Colonic mucosa (tissue), 4 donors: ENCODE measurements around the gene TECPR2. TPM values are rescaled to one million over a fixed set of nuclear protein-coding genes. Genes with fewer than 3 reads are reported as not detected.
"Not testable (repeated sequence)": the region's sequence is repeated elsewhere in the genome, so short reads cannot be mapped to it uniquely, and the experiment has no call there.

Source experiments
- DNase-seq: peaks from one replicate; pipeline ENCODE4 v3.0.0-alpha.2; 2020
- H3K27ac ChIP-seq: fragments of 200-600 bp; one replicate; pipeline ENCODE4 v1.8.0; 2021
- H3K27me3 ChIP-seq: fragments of 200-600 bp; one replicate; pipeline ENCODE4 v1.8.0; 2021
- H3K36me3 ChIP-seq: fragments of 200-600 bp; one replicate; pipeline ENCODE4 v1.8.0; 2021
- H3K4me1 ChIP-seq: fragments of 200-600 bp; one replicate; pipeline ENCODE4 v1.8.0; 2021; ENCODE audit warnings: mild to moderate bottlenecking
- H3K4me3 ChIP-seq: fragments of 200-600 bp; one replicate; pipeline ENCODE4 v1.8.0; 2021
- H3K9ac ChIP-seq, 2 donors: one replicate each; pipeline ENCODE4 v1.7.0; 2013; ENCODE audit warnings: control low read depth in 2 of 2, low read depth in 2 of 2, low read length in 2 of 2
- H3K9me3 ChIP-seq: fragments of 200-600 bp; one replicate; pipeline ENCODE4 v1.8.0; 2021
- intact Hi-C: fragments of 100-400 bp; cut with DNase I; formaldehyde crosslinking; loops from one replicate; pipeline ENCODE4 v1.14.1; 2022
- total RNA-seq, 2 donors: library from RNA; stranded (reverse); fragmentation: NEBNext Ultra II Directional in 1 of 2; extraction: Animal tissue kit (Norgen Biotek cat#: 25700) in 1 of 2; gene quantifications; one replicate each; pipeline ENCODE4 v1.2.1, GENCODE V29; 2021
- TF ChIP-seq, protein P1 (sequence below): fragments of 200-600 bp; IDR thresholded peaks from one replicate; pipeline ENCODE4 v1.8.0; 2022; ENCODE audit warnings: antibody characterized with exemption, mild to moderate bottlenecking
- donor health status: healthy.
- donor health status: DM: no; HTN: no; CAD: no.
- donor health status: DM: no; HTN: no; CAD: no.

Gene TECPR2
- total RNA-seq, 2 donors from 2014 or later: 16.5 to 18.2 TPM

DNA sequence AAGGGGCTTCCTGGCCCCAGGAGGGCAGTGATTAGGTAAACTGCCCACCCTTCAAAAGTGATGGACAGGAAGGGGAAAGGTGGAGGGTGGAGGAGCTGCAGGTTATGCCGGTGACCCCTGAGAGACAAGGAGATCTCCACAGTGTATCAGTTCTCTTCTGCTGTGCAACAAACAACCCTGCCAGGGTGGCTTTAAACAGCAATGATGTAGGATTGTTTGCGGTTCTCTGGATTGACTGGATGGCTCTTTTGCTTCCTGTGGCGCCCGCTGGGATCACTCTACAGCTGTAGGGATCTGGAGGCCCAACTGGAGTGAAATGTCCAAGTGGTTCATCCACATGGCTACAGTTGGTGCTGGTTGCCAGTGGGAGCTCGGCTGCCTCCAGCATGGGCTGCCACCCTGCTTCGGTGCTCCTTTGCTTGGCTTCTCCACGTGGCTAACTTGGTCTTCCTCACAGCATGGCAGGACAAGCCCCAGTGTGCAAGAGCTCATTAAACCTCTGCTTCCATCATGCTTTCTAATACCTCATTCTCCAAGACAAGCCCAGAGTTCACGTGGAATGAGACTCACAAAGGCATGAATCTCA lies 155.4 kb downstream of the TECPR2 start:
- Histone ChIP-seq H3K9me3 (no peaks in the 10 kb centered on the region), H3K36me3 (no peaks in the 10 kb centered on the region), H3K4me1 (no peaks in the 10 kb centered on the region), H3K9ac (peak overlapping the region in 1 of 2 donors; percentile 78), H3K27me3 (no peaks in the 10 kb centered on the region), H3K4me3 (no peak overlapping the region), H3K27ac (no peak overlapping the region)
- intact Hi-C loops: no loop called here
- TF ChIP-seq, protein P1, sequence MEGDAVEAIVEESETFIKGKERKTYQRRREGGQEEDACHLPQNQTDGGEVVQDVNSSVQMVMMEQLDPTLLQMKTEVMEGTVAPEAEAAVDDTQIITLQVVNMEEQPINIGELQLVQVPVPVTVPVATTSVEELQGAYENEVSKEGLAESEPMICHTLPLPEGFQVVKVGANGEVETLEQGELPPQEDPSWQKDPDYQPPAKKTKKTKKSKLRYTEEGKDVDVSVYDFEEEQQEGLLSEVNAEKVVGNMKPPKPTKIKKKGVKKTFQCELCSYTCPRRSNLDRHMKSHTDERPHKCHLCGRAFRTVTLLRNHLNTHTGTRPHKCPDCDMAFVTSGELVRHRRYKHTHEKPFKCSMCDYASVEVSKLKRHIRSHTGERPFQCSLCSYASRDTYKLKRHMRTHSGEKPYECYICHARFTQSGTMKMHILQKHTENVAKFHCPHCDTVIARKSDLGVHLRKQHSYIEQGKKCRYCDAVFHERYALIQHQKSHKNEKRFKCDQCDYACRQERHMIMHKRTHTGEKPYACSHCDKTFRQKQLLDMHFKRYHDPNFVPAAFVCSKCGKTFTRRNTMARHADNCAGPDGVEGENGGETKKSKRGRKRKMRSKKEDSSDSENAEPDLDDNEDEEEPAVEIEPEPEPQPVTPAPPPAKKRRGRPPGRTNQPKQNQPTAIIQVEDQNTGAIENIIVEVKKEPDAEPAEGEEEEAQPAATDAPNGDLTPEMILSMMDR: no peak
- no peak for DNase-seq

DNA sequence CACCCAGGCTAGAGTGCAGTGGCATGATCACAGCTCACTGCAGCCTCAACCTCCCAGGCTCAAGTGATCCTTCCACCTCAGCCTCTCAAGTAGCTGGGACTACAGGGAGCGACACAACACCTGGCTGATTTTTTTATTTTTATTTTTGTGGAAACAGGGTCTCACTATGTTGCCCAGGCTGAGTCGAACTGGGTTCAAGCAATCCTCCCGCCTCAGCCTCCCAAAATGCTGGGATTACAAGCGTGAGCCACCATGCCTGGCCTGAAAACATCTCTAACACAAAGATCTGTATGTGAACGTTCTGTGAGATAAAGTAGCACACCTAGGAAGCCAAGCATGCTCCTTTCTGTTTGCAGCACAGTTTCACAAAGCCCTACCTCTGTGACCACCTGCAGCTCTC lies 157.0 kb downstream of the TECPR2 start:
- intact Hi-C loops: loop anchor here (10.0 kb wide), 1 partner anchor 165 kb away; no protein-coding TSS in a partner anchor
- not testable (repeated sequence) for DNase-seq, H3K27me3 ChIP-seq, H3K9me3 ChIP-seq, H3K36me3 ChIP-seq, H3K4me1 ChIP-seq, H3K27ac ChIP-seq, H3K9ac ChIP-seq, H3K4me3 ChIP-seq

DNA sequence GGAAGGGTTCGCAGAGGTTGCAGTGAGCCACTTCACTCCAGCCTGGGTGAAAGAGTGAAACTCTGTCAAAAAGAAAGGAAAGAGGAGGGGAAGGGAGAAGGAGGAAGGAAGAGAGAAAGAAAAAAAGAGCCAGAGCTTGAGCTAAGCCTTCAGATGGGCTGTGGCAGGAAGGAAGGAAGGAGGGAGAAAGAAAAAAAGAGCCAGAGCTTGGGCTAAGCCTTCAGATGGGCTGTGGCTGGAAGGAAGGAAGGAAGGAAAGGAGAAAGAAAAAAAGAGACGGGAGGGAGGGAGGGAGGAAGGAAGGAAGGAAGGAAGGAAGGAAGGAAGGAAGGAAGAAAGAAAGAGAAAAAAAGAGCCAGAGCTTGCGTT lies 160.4 kb downstream of the TECPR2 start:
- H3K36me3 ChIP-seq: no peaks in the 10 kb centered on the region
- peak overlapping the region; percentile 60 to 95 for H3K9ac ChIP-seq
- H3K27ac ChIP-seq: peak overlapping the region; percentile 85
- H3K4me3 ChIP-seq: no peak overlapping the region
- no peak for DNase-seq
- H3K9me3 ChIP-seq: no peaks in the 10 kb centered on the region
- intact Hi-C loops: loop anchor here (10.0 kb wide), 1 partner anchor 162 kb away; no protein-coding TSS in a partner anchor
- H3K4me1 ChIP-seq: peaks cover 13% of the 10 kb centered on the region
- TF ChIP-seq, protein P1: no peak
- no peaks in the 10 kb centered on the region for H3K27me3 ChIP-seq

- Histone ChIP-seq H3K9me3 (no peaks in the 10 kb centered on the region), H3K9ac (peak overlapping the region; percentile 60 to 95), H3K27me3 (no peaks in the 10 kb centered on the region), H3K4me3 (peak overlapping the region; percentile 33), H3K36me3 (no peaks in the 10 kb centered on the region), H3K27ac (peak overlapping the region; percentile 85), H3K4me1 (peaks cover 13% of the 10 kb centered on the region)
- peak; percentile 84 for DNase-seq
- intact Hi-C loops: loop anchor here (10.0 kb wide), 1 partner anchor 161 kb away; no protein-coding TSS in a partner anchor
- TF ChIP-seq, protein P1: no peak
These were observed 161.1 kb downstream of the TECPR2 start for GRCh38 chr14:102523569-102524450.

GRCh38 chr14:102524451-102525218 lies 161.9 kb downstream of the TECPR2 start:
- TF ChIP-seq, protein P1: peak; percentile 99
- H3K4me3 ChIP-seq: peak overlapping the region; percentile 33
- intact Hi-C loops: loop anchor here (10.0 kb wide), 1 partner anchor 160 kb away; no protein-coding TSS in a partner anchor
- no peaks in the 10 kb centered on the region for H3K27me3 ChIP-seq
- no peaks in the 10 kb centered on the region for H3K36me3 ChIP-seq
- H3K9me3 ChIP-seq: no peaks in the 10 kb centered on the region
- peak overlapping the region; percentile 85 for H3K27ac ChIP-seq
- DNase-seq: peak; percentile 100
- H3K9ac ChIP-seq: peak overlapping the region; percentile 60 to 95
- peaks cover 13% of the 10 kb centered on the region for H3K4me1 ChIP-seq
